ENCODE results near the gene SIM1.

Gene SIM1

DNA sequence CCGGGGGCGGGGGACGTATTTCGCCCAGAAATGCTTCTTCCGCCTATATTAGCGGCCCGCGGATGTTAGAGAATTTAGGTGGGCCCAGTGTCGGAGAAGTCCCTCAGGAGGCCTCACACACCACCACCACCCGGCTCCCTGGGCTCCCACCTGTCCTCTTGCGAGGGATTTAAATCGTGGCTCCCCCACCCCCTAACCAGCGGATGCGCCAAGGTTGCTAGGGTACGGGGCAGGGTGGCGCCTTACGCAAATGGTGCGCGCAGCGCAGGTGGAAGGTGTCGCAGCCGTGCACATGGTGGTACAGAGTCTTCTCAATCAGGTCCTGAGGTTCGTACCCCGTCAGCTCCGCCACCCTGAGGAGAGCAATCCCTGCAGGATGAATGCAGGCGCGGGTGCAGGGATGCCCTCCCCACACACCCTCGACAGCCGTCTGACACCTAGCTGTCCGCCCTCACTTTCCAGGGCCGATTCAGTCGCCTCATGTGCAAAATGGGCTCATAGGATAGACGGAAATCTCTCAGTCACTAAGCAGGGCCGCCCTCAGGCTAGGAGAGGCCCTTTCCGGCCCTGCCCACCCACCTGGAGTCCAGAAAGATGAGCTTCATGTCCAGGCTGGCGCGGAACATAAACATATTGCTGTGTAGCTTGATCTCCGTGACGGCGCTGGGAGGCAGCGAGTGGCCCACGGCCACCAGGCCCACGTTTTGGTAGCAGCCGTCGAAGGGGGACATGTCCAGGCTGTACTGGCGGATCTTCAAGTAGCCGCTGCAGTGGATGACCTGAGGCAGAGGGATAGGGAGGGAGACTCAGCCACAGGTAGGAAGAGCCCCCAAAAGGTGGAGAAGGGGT lies 16.6 kb downstream of the SIM1 start:
- H3K9me3 ChIP-seq (ENCODE audit: control insufficient read depth, low read length): no peaks in the 10 kb centered on the region
- H2AFZ ChIP-seq (ENCODE audit: low read depth, low read length): no peak overlapping the region
- peaks cover 21% of the 10 kb centered on the region for H3K4me1 ChIP-seq (ENCODE audit: control insufficient read depth, insufficient read depth, low read depth, low read length)
- no peak overlapping the region for H2BK12ac ChIP-seq (ENCODE audit: low read length in 2 of 2)
- H4K91ac ChIP-seq (ENCODE audit: low read length): no peak overlapping the region
- H3K79me1 ChIP-seq (replicated peaks; ENCODE audit: low read length, poor library complexity, severe bottlenecking): no peaks in the 10 kb centered on the region
- H4K8ac ChIP-seq (ENCODE audit: low read length): no peak overlapping the region
- no peak overlapping the region for H2BK5ac ChIP-seq (ENCODE audit: low read depth, low read length, poor library complexity, severe bottlenecking)
- no peak overlapping the region for H3K23ac ChIP-seq (ENCODE audit: low read length in 2 of 2)
- H3K27me3 ChIP-seq (ENCODE audit: control insufficient read depth in 1 of 2, insufficient read depth in 1 of 2, low read length in 2 of 2): peaks cover 9 to 69% of the 10 kb centered on the region in 2 experiments
- peak overlapping the region in 1 of 2 experiments; percentile 66 for H3K14ac ChIP-seq (ENCODE audit: low read length in 2 of 2)
- peak overlapping the region; percentile 75 for H3K4me2 ChIP-seq (ENCODE audit: low read length, poor library complexity, severe bottlenecking)
- no peak overlapping the region for H2AK5ac ChIP-seq (ENCODE audit: low read length, severe bottlenecking)
- no peak overlapping the region for H2BK120ac ChIP-seq (ENCODE audit: low read depth, low read length)
- H2BK15ac ChIP-seq (ENCODE audit: low read depth, poor library complexity, severe bottlenecking): no peak overlapping the region
- H3K4ac ChIP-seq (ENCODE audit: low read depth in 1 of 2, low read length in 2 of 2): no peak overlapping the region
- 10% methylated on average over 47 of the region's 47 CpGs for WGBS
- no peak overlapping the region for H3K9ac ChIP-seq (ENCODE audit: low read length)
- H3K18ac ChIP-seq (ENCODE audit: low read depth in 1 of 2, low read length in 2 of 2): no peak overlapping the region
- H3K36me3 ChIP-seq (ENCODE audit: control insufficient read depth in 1 of 2, insufficient read depth in 2 of 2, low read depth in 1 of 2, low read length in 2 of 2): peaks cover 0 to 43% of the 10 kb centered on the region in 2 experiments
- no peak overlapping the region for H3K4me3 ChIP-seq (ENCODE audit: insufficient read depth in 1 of 2, low read depth in 1 of 2, low read length in 2 of 2)
- no peak overlapping the region for H3K27ac ChIP-seq (ENCODE audit: low read length, poor library complexity, severe bottlenecking)
- DNase-seq: no peak

DNA sequence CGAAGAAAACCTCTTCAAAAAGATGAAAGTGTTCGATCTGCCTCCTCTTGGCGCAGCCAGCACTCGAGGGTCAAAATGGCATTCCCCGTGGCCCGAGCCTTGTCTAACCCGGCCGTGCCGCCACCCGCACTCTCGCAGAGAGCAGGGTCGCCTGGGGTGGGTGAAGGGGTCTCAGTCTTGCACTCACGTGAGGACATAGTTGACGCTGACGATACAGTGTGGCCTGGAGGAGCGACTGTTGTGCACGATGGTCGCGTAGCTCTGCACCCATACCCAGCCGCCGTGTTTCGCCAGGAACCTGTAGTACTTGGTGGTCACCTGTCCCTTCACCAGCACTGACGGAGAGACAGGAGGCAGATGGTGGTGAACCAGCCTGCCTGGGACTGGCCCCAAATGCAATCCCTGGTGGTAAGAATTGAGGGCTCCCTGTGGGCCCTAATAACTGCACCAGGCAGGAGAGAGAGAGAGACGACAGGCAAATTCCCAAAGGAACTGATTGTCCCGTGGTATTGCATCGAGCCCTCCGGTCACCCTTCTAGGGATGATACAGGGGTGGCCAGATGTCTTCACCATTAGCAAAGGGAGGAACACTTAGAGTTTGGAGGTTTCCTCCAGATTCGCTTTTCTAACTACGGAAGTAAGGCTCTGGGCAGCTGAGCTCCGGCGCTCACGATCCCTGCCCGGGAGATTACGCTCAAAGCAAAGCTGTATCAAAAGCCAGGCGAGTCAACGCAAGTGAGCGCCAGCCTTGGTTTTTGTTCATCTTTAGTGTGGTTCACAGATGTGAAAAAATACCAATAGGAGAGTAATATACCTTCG lies 17.4 kb downstream of the SIM1 start:
- no peak overlapping the region for H2BK12ac ChIP-seq (ENCODE audit: low read length in 2 of 2)
- no peak overlapping the region for H2BK5ac ChIP-seq (ENCODE audit: low read depth, low read length, poor library complexity, severe bottlenecking)
- no peaks in the 10 kb centered on the region for H3K9me3 ChIP-seq (ENCODE audit: control insufficient read depth, low read length)
- H4K91ac ChIP-seq (ENCODE audit: low read length): no peak overlapping the region
- peak overlapping the region; percentile 53 for H3K9ac ChIP-seq (ENCODE audit: low read length)
- H2BK120ac ChIP-seq (ENCODE audit: low read depth, low read length): no peak overlapping the region
- WGBS: 4% methylated on average over 38 of the region's 38 CpGs
- H4K8ac ChIP-seq (ENCODE audit: low read length): no peak overlapping the region
- H3K14ac ChIP-seq (ENCODE audit: low read length in 2 of 2): no peak overlapping the region
- H3K4me1 ChIP-seq (ENCODE audit: control insufficient read depth, insufficient read depth, low read depth, low read length): peaks cover 21% of the 10 kb centered on the region
- H3K79me1 ChIP-seq (replicated peaks; ENCODE audit: low read length, poor library complexity, severe bottlenecking): no peaks in the 10 kb centered on the region
- no peak overlapping the region for H3K18ac ChIP-seq (ENCODE audit: low read depth in 1 of 2, low read length in 2 of 2)
- H3K4me2 ChIP-seq (ENCODE audit: low read length, poor library complexity, severe bottlenecking): peak overlapping the region; percentile 75
- no peak overlapping the region for H2AFZ ChIP-seq (ENCODE audit: low read depth, low read length)
- H3K27ac ChIP-seq (ENCODE audit: low read length, poor library complexity, severe bottlenecking): no peak overlapping the region
- H3K4me3 ChIP-seq (ENCODE audit: insufficient read depth in 1 of 2, low read depth in 1 of 2, low read length in 2 of 2): peak overlapping the region in 1 of 2 experiments; percentile 39
- no peak overlapping the region for H3K4ac ChIP-seq (ENCODE audit: low read depth in 1 of 2, low read length in 2 of 2)
- DNase-seq: peak; percentile 32
- peaks cover 0 to 43% of the 10 kb centered on the region in 2 experiments for H3K36me3 ChIP-seq (ENCODE audit: control insufficient read depth in 1 of 2, insufficient read depth in 2 of 2, low read depth in 1 of 2, low read length in 2 of 2)
- no peak overlapping the region for H2AK5ac ChIP-seq (ENCODE audit: low read length, severe bottlenecking)
- H3K27me3 ChIP-seq (ENCODE audit: control insufficient read depth in 1 of 2, insufficient read depth in 1 of 2, low read length in 2 of 2): peaks cover 9 to 61% of the 10 kb centered on the region in 2 experiments
- no peak overlapping the region for H3K23ac ChIP-seq (ENCODE audit: low read length in 2 of 2)
- H2BK15ac ChIP-seq (ENCODE audit: low read depth, poor library complexity, severe bottlenecking): no peak overlapping the region

DNA sequence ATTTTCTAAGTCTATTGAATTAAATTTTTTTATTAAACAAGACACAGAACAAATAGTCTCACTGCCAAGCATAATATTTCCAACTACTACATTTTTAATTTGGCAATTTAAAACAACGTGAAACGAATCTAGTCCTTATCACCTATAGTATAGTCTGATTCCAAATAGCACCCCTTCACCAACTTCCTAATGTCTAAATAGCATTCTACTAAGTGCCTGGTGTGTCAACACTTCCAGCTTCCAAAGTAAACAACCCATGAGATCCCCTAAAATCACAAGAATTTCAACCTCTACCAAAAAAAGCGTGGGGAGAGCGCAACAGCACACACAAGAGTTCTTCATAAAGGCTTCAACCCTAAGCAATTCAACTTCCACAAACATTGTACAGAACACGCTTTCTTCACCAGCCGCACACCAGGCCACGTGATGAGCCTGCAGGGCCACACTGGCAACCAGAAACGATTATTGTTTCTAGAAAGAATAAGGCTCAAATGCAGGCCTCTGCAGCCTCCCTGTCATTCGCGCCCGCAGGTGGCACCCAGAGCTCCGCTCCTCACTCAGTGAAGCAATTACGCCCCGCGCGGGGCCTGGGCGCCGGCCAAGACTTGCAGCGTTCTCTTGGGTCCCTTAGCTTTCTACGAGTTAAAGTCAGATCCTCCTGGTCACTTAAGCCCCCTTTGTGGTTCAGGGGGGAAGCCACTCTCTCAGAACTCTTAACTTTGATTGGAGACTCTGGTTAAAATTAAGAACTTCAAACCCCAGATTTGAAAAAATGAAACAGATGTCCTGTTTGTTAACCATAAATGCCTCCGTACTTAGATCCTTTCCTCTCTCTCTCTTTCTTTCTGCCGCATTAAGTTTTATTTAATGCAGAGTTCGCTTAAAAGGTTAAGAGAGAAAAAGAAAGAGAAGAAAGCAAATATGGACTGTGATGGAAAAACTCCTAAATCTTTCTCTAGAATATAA lies 18.3 kb downstream of the SIM1 start:
- Histone ChIP-seq H3K4me2 (ENCODE audit: low read length, poor library complexity, severe bottlenecking) (peak overlapping the region; percentile 75), H4K8ac (ENCODE audit: low read length) (no peak overlapping the region), H2BK15ac (ENCODE audit: low read depth, poor library complexity, severe bottlenecking) (no peak overlapping the region), H2AFZ (ENCODE audit: low read depth, low read length) (no peak overlapping the region), H3K4me1 (ENCODE audit: control insufficient read depth, insufficient read depth, low read depth, low read length) (peaks cover 21% of the 10 kb centered on the region), H2BK5ac (ENCODE audit: low read depth, low read length, poor library complexity, severe bottlenecking) (no peak overlapping the region), H3K18ac (ENCODE audit: low read depth in 1 of 2, low read length in 2 of 2) (no peak overlapping the region), H3K79me1 (replicated peaks; ENCODE audit: low read length, poor library complexity, severe bottlenecking) (no peaks in the 10 kb centered on the region), H3K36me3 (ENCODE audit: control insufficient read depth in 1 of 2, insufficient read depth in 2 of 2, low read depth in 1 of 2, low read length in 2 of 2) (peaks cover 0 to 45% of the 10 kb centered on the region in 2 experiments), H3K23ac (ENCODE audit: low read length in 2 of 2) (no peak overlapping the region), H2BK12ac (ENCODE audit: low read length in 2 of 2) (no peak overlapping the region), H3K4ac (ENCODE audit: low read depth in 1 of 2, low read length in 2 of 2) (no peak overlapping the region), H3K14ac (ENCODE audit: low read length in 2 of 2) (no peak overlapping the region), H2BK120ac (ENCODE audit: low read depth, low read length) (no peak overlapping the region), H2AK5ac (ENCODE audit: low read length, severe bottlenecking) (no peak overlapping the region), H4K91ac (ENCODE audit: low read length) (no peak overlapping the region), H3K9ac (ENCODE audit: low read length) (peak overlapping the region; percentile 53), H3K9me3 (ENCODE audit: control insufficient read depth, low read length) (no peaks in the 10 kb centered on the region), H3K4me3 (ENCODE audit: insufficient read depth in 1 of 2, low read depth in 1 of 2, low read length in 2 of 2) (peak overlapping the region in 1 of 2 experiments; percentile 39), H3K27ac (ENCODE audit: low read length, poor library complexity, severe bottlenecking) (no peak overlapping the region), H3K27me3 (ENCODE audit: control insufficient read depth in 1 of 2, insufficient read depth in 1 of 2, low read length in 2 of 2) (peaks cover 9 to 52% of the 10 kb centered on the region in 2 experiments)
- 17% methylated on average over 20 of the region's 23 CpGs for WGBS
- peak; percentile 18 for DNase-seq
